Breast epithelium (tissue), 3 donors: ENCODE measurements around the gene ATG7.

ENCODE experiments used
- POLR2A ChIP-seq: fragments of 450-650 bp; IDR thresholded peaks from one replicate; pipeline ENCODE4 v1.6.1; 2016; ENCODE audit warnings: antibody characterized with exemption, mild to moderate bottlenecking, moderate library complexity
- POLR2AphosphoS5 ChIP-seq, 3 donors: sonication (generic); formaldehyde crosslinking; IDR thresholded peaks; one replicate each; pipeline ENCODE4 v1.6.1; 2017; ENCODE audit warnings: antibody characterized with exemption in 3 of 3
- TF ChIP-seq, protein P1 (sequence below), 3 donors: fragments of 450-650 bp; IDR thresholded peaks; one replicate each; pipeline ENCODE4 v1.5.1; 2016 to 2017; ENCODE audit warnings: antibody characterized with exemption in 3 of 3, mild to moderate bottlenecking in 3 of 3, moderate library complexity in 3 of 3

GRCh38 chr3:11430207-11430606, 158.0 kb downstream of the ATG7 start:
- TF ChIP-seq POLR2AphosphoS5 (IDR thresholded peaks at IDR 0.05) (no peak), POLR2A (no peak)
- TF ChIP-seq, protein P1, sequence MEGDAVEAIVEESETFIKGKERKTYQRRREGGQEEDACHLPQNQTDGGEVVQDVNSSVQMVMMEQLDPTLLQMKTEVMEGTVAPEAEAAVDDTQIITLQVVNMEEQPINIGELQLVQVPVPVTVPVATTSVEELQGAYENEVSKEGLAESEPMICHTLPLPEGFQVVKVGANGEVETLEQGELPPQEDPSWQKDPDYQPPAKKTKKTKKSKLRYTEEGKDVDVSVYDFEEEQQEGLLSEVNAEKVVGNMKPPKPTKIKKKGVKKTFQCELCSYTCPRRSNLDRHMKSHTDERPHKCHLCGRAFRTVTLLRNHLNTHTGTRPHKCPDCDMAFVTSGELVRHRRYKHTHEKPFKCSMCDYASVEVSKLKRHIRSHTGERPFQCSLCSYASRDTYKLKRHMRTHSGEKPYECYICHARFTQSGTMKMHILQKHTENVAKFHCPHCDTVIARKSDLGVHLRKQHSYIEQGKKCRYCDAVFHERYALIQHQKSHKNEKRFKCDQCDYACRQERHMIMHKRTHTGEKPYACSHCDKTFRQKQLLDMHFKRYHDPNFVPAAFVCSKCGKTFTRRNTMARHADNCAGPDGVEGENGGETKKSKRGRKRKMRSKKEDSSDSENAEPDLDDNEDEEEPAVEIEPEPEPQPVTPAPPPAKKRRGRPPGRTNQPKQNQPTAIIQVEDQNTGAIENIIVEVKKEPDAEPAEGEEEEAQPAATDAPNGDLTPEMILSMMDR (IDR thresholded peaks at IDR 0.05): no peak
